ENCODE measurements around the gene FUT8. TPM values are rescaled to one million over a fixed set of nuclear protein-coding genes. Genes with fewer than 3 reads are reported as not detected.

The FUT8 gene
- total and polyA plus RNA-seq, 4 donors, result 3.4 to 32.3 (median 14.6) TPM

GRCh38 chr14:65486863-65487262 is 74.3 kb downstream of the FUT8 start:
- ATAC-seq (ENCODE audit: low FRiP score) (no peak), DNase-seq (no peak)
- Histone ChIP-seq H3K27ac (ENCODE audit: low read depth in 1 of 2, low read length in 2 of 2) (no peak overlapping the region), H3K4me3 (ENCODE audit: low read length in 2 of 2) (no peak overlapping the region), H3K36me3 (ENCODE audit: control insufficient read depth in 1 of 2, insufficient read depth in 2 of 2, low read length in 1 of 2) (no peaks in the 10 kb centered on the region), H3K9me3 (ENCODE audit: control insufficient read depth, low read length) (no peaks in the 10 kb centered on the region), H3K4me1 (ENCODE audit: control insufficient read depth in 1 of 2, insufficient read depth in 2 of 2, low read length in 2 of 2) (peaks cover 0 to 2% of the 10 kb centered on the region in 2 donors), H3K27me3 (ENCODE audit: control insufficient read depth in 1 of 2, insufficient read depth in 2 of 2, low read length in 1 of 2) (no peaks in the 10 kb centered on the region)
- intact Hi-C loops (cut with DNase I), result no loop called here

- H3K4me3 ChIP-seq (ENCODE audit: low read length in 2 of 2), result no peak overlapping the region
- no peaks in the 10 kb centered on the region for H3K9me3 ChIP-seq (ENCODE audit: control insufficient read depth, low read length)
- no peak overlapping the region for H3K27ac ChIP-seq (ENCODE audit: low read depth in 1 of 2, low read length in 2 of 2)
- no peaks in the 10 kb centered on the region for H3K36me3 ChIP-seq (ENCODE audit: control insufficient read depth in 1 of 2, insufficient read depth in 2 of 2, low read length in 1 of 2)
- H3K4me1 ChIP-seq (ENCODE audit: control insufficient read depth in 1 of 2, insufficient read depth in 2 of 2, low read length in 2 of 2), result no peaks in the 10 kb centered on the region
- no peak for DNase-seq
- intact Hi-C loops (cut with DNase I), result no loop called here
- H3K27me3 ChIP-seq (ENCODE audit: control insufficient read depth in 1 of 2, insufficient read depth in 2 of 2, low read length in 1 of 2), result no peaks in the 10 kb centered on the region
- 93 to 94% methylated on average over 4 of the region's 4 CpGs for WGBS, 2 donors
- ATAC-seq (ENCODE audit: low FRiP score), result no peak
These were observed 75.4 kb downstream of the FUT8 start for GRCh38 chr14:65487783-65488494.

GRCh38 chr14:65491274-65491673 is 78.7 kb downstream of the FUT8 start:
- ATAC-seq (ENCODE audit: low FRiP score) (no peak), DNase-seq (no peak)
- intact Hi-C loops (cut with DNase I), result no loop called here
- 84 to 94% methylated on average over 1 of the region's 1 CpG for WGBS, 2 donors
- no peaks in the 10 kb centered on the region for H3K4me1 ChIP-seq (ENCODE audit: control insufficient read depth in 1 of 2, insufficient read depth in 2 of 2, low read length in 2 of 2)
- no peak overlapping the region for H3K4me3 ChIP-seq (ENCODE audit: low read length in 2 of 2)
- no peaks in the 10 kb centered on the region for H3K9me3 ChIP-seq (ENCODE audit: control insufficient read depth, low read length)
- H3K27me3 ChIP-seq (ENCODE audit: control insufficient read depth in 1 of 2, insufficient read depth in 2 of 2, low read length in 1 of 2), result no peaks in the 10 kb centered on the region
- H3K36me3 ChIP-seq (ENCODE audit: control insufficient read depth in 1 of 2, insufficient read depth in 2 of 2, low read length in 1 of 2), result no peaks in the 10 kb centered on the region
- no peak overlapping the region for H3K27ac ChIP-seq (ENCODE audit: low read depth in 1 of 2, low read length in 2 of 2)

- intact Hi-C loops (cut with DNase I), result no loop called here
- 98 to 99% methylated on average over 3 of the region's 3 CpGs for WGBS, 2 donors
- H3K27me3 ChIP-seq (ENCODE audit: control insufficient read depth in 1 of 2, insufficient read depth in 2 of 2, low read length in 1 of 2), result no peaks in the 10 kb centered on the region
These were observed 79.7 kb downstream of the FUT8 start for GRCh38 chr14:65492266-65492665.

GRCh38 chr14:65495196-65495595 is 82.7 kb downstream of the FUT8 start:
- 76 to 78% methylated on average over 1 of the region's 1 CpG for WGBS, 2 donors
- no peak overlapping the region for H3K27ac ChIP-seq (ENCODE audit: low read depth in 1 of 2, low read length in 2 of 2)

More at GRCh38 chr14:65492266-65492665, 79.7 kb downstream of the FUT8 start:
- H3K9me3 ChIP-seq (ENCODE audit: control insufficient read depth, low read length), result no peaks in the 10 kb centered on the region
- ATAC-seq (ENCODE audit: low FRiP score) (no peak), DNase-seq (no peak)
- H3K36me3 ChIP-seq (ENCODE audit: control insufficient read depth in 1 of 2, insufficient read depth in 2 of 2, low read length in 1 of 2), result no peaks in the 10 kb centered on the region
- H3K4me3 ChIP-seq (ENCODE audit: low read length in 2 of 2), result no peak overlapping the region
- no peak overlapping the region for H3K27ac ChIP-seq (ENCODE audit: low read depth in 1 of 2, low read length in 2 of 2)
- H3K4me1 ChIP-seq (ENCODE audit: control insufficient read depth in 1 of 2, insufficient read depth in 2 of 2, low read length in 2 of 2), result no peaks in the 10 kb centered on the region

GRCh38 chr14:65496178-65496993 is 83.9 kb downstream of the FUT8 start:
- no peak overlapping the region for H3K27ac ChIP-seq (ENCODE audit: low read depth in 1 of 2, low read length in 2 of 2)
- no peaks in the 10 kb centered on the region for H3K27me3 ChIP-seq (ENCODE audit: control insufficient read depth in 1 of 2, insufficient read depth in 2 of 2, low read length in 1 of 2)
- H3K4me1 ChIP-seq (ENCODE audit: control insufficient read depth in 1 of 2, insufficient read depth in 2 of 2, low read length in 2 of 2), result no peaks in the 10 kb centered on the region
- no peaks in the 10 kb centered on the region for H3K36me3 ChIP-seq (ENCODE audit: control insufficient read depth in 1 of 2, insufficient read depth in 2 of 2, low read length in 1 of 2)
- no peak for DNase-seq
- no peak for ATAC-seq (ENCODE audit: low FRiP score)
- no peak overlapping the region for H3K4me3 ChIP-seq (ENCODE audit: low read length in 2 of 2)
- 96 to 97% methylated on average over 6 of the region's 6 CpGs for WGBS, 2 donors
- H3K9me3 ChIP-seq (ENCODE audit: control insufficient read depth, low read length), result no peaks in the 10 kb centered on the region
- intact Hi-C loops (cut with DNase I), result no loop called here

More at GRCh38 chr14:65495196-65495595, 82.7 kb downstream of the FUT8 start:
- ATAC-seq (ENCODE audit: low FRiP score), result no peak
- no peaks in the 10 kb centered on the region for H3K27me3 ChIP-seq (ENCODE audit: control insufficient read depth in 1 of 2, insufficient read depth in 2 of 2, low read length in 1 of 2)
- H3K9me3 ChIP-seq (ENCODE audit: control insufficient read depth, low read length), result no peaks in the 10 kb centered on the region
- intact Hi-C loops (cut with DNase I), result no loop called here
- H3K4me3 ChIP-seq (ENCODE audit: low read length in 2 of 2), result no peak overlapping the region
- no peaks in the 10 kb centered on the region for H3K36me3 ChIP-seq (ENCODE audit: control insufficient read depth in 1 of 2, insufficient read depth in 2 of 2, low read length in 1 of 2)
- no peak for DNase-seq
- no peaks in the 10 kb centered on the region for H3K4me1 ChIP-seq (ENCODE audit: control insufficient read depth in 1 of 2, insufficient read depth in 2 of 2, low read length in 2 of 2)

DNA sequence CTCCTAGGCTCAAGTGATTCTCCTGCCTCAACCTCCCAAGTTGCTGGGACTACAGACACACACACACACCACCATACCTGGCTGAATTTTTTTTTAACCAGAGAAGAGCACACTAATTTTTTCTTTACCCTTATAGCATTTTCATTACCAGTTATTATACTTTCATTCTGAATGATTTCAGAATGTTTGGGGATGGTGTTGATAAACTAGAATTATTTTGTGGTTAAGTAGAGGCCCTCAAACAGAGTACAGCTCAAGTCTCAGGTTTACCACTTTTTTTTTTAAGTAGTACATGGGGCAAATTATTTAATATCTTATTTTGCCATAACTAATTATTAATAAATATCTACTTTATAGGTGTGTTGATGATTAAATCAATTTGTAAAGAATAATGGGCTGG is 86.6 kb downstream of the FUT8 start:
- Histone ChIP-seq H3K36me3 (ENCODE audit: control insufficient read depth in 1 of 2, insufficient read depth in 2 of 2, low read length in 1 of 2) (no peaks in the 10 kb centered on the region), H3K9me3 (ENCODE audit: control insufficient read depth, low read length) (no peaks in the 10 kb centered on the region), H3K27me3 (ENCODE audit: control insufficient read depth in 1 of 2, insufficient read depth in 2 of 2, low read length in 1 of 2) (no peaks in the 10 kb centered on the region), H3K4me3 (ENCODE audit: low read length in 2 of 2) (no peak overlapping the region), H3K27ac (ENCODE audit: low read depth in 1 of 2, low read length in 2 of 2) (no peak overlapping the region), H3K4me1 (ENCODE audit: control insufficient read depth in 1 of 2, insufficient read depth in 2 of 2, low read length in 2 of 2) (no peaks in the 10 kb centered on the region)
- no peak for DNase-seq
- intact Hi-C loops (cut with DNase I), result no loop called here
- no peak for ATAC-seq (ENCODE audit: low FRiP score)

GRCh38 chr14:65500075-65500474 is 87.5 kb downstream of the FUT8 start:
- no peaks in the 10 kb centered on the region for H3K27me3 ChIP-seq (ENCODE audit: control insufficient read depth in 1 of 2, insufficient read depth in 2 of 2, low read length in 1 of 2)
- no peak for DNase-seq
- H3K36me3 ChIP-seq (ENCODE audit: control insufficient read depth in 1 of 2, insufficient read depth in 2 of 2, low read length in 1 of 2), result no peaks in the 10 kb centered on the region
- no peaks in the 10 kb centered on the region for H3K4me1 ChIP-seq (ENCODE audit: control insufficient read depth in 1 of 2, insufficient read depth in 2 of 2, low read length in 2 of 2)
- H3K27ac ChIP-seq (ENCODE audit: low read depth in 1 of 2, low read length in 2 of 2), result no peak overlapping the region
- intact Hi-C loops (cut with DNase I), result no loop called here
- 97 to 98% methylated on average over 4 of the region's 4 CpGs for WGBS, 2 donors
- no peak overlapping the region for H3K4me3 ChIP-seq (ENCODE audit: low read length in 2 of 2)
- H3K9me3 ChIP-seq (ENCODE audit: control insufficient read depth, low read length), result no peaks in the 10 kb centered on the region
- ATAC-seq (ENCODE audit: low FRiP score), result no peak

DNA sequence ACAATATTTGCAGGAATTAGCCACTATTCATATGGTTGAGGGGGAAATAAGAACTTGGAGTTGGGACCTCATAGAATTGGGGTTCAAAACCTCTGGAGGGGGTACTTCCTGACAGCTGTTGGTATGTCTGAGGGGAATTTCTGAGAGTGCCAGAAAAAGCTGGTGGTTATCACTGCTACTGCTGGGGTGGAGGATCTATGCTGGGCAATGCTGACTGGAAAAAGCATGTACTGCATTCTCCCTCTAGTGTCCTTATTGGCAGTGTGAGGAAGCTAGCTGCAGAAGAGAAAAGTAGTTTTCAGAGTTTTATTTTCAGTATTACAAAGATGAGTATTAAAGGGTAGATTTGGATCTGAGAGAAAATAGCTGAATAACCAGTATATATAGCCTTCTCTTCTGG is 88.8 kb downstream of the FUT8 start:
- no peaks in the 10 kb centered on the region for H3K27me3 ChIP-seq (ENCODE audit: control insufficient read depth in 1 of 2, insufficient read depth in 2 of 2, low read length in 1 of 2)
- intact Hi-C loops (cut with DNase I), result no loop called here
- ATAC-seq (ENCODE audit: low FRiP score) (no peak), DNase-seq (no peak)
- H3K27ac ChIP-seq (ENCODE audit: low read depth in 1 of 2, low read length in 2 of 2), result no peak overlapping the region
- H3K36me3 ChIP-seq (ENCODE audit: control insufficient read depth in 1 of 2, insufficient read depth in 2 of 2, low read length in 1 of 2), result no peaks in the 10 kb centered on the region
- no peaks in the 10 kb centered on the region for H3K9me3 ChIP-seq (ENCODE audit: control insufficient read depth, low read length)
- H3K4me3 ChIP-seq (ENCODE audit: low read length in 2 of 2), result no peak overlapping the region
- H3K4me1 ChIP-seq (ENCODE audit: control insufficient read depth in 1 of 2, insufficient read depth in 2 of 2, low read length in 2 of 2), result no peaks in the 10 kb centered on the region

Data from aorta (tissue), 5 donors.